ENCODE measurements around the gene NLGN1.

NLGN1 gene

DNA sequence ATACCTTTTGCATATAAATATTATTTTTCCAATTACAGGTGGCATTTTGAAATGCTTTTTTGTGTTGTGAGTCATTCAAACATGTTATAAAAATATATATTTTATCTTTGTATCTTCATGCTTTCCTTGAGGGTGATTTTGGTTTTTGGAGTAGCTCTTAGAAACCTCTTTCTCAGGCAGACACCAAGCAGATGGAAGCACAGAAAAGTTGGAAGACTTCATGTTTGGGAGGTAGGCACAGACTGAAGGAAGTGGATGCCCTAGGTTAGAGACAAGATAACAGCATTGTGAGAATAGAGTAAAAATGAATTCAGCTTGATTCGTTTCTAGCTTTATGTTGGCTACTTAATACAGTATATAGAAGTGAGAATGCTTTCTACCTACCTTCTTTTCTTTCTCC, 338.3 kb downstream of the NLGN1 start:
- no peak overlapping the region for H3K27ac ChIP-seq
- TF ChIP-seq ZFX (IDR thresholded peaks at IDR 0.05; ENCODE audit: borderline replicate concordance) (no peak), CTCF (IDR thresholded peaks at IDR 0.05) (no peak)

DNA sequence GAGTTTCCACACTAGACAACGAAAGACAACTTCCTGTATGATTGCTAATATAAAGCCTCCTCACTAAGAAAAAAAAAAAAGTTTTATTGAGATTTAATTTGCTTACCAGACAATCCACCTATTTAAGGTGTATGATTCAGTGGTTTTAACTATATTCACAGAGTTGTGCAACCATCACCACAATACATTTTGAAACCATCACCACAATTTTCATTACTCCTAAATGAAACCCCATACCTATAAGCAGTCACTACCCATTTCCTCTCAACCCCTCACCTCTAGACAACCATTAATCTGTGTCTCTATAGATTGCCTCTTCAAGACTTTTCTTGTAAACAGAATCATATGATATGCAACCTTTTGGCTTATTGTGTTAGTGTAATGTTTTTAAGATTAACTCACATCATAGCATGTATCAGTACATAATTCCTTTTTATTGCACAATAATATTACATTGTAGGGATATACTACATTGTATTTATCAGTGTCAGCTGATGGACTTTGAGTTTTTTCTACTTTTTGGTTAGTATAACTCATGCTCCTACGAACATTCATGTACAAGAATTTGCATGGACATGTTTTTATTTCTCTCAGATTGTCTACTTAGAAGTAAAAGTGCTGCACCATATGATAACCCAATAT, 339.7 kb downstream of the NLGN1 start:
- TF ChIP-seq CTCF (IDR thresholded peaks at IDR 0.05) (no peak), ZFX (IDR thresholded peaks at IDR 0.05; ENCODE audit: borderline replicate concordance) (no peak)
- H3K27ac ChIP-seq, result no peak overlapping the region

DNA sequence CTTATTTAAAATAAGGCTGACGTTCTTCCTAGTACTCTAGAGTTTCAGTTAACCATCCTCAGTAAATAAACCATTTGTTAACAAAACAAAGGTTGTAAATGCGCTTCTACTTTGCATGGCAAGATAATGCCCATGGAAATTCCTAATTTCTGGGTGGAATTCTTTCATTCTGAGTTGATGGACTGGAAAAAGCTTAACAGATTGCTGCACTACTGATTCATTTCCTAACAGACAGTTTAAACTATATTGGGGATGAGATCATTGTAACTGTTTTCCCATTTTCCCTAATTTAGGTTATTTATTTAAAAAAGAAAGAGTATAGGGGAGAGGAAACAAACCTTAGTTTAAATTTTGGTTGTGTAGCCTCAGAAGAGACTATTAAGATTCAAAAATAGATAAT, 342.2 kb downstream of the NLGN1 start:
- no peak overlapping the region for H3K27ac ChIP-seq
- TF ChIP-seq ZFX (IDR thresholded peaks at IDR 0.05; ENCODE audit: borderline replicate concordance) (no peak), CTCF (IDR thresholded peaks at IDR 0.05) (no peak)

- no peak overlapping the region for H3K27ac ChIP-seq
- TF ChIP-seq CTCF (IDR thresholded peaks at IDR 0.05) (no peak), ZFX (IDR thresholded peaks at IDR 0.05; ENCODE audit: borderline replicate concordance) (no peak)
Measured at GRCh38 chr3:173742491-173742890, 344.9 kb downstream of the NLGN1 start.

DNA sequence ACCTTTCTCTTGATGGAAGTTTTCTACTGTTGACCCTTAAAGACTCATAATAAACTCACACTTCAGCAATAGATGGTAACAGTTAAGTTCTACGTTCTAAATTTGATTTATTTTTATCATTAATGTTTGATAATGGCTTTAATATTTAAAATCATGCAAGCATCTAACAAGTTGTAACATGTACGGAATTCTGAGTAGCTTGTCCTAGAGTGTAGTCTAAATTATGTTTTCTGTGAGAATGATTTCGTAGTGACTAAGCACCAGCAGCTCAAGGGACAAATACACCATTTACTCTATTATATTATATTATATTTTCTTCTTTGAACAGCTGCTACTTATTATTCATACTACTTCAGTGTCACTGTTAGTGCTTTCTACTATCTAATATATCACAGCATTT, 345.6 kb downstream of the NLGN1 start:
- no peak overlapping the region for H3K27ac ChIP-seq
- TF ChIP-seq CTCF (IDR thresholded peaks at IDR 0.05) (no peak), ZFX (IDR thresholded peaks at IDR 0.05; ENCODE audit: borderline replicate concordance) (no peak)

- TF ChIP-seq CTCF (IDR thresholded peaks at IDR 0.05) (no peak), ZFX (IDR thresholded peaks at IDR 0.05; ENCODE audit: borderline replicate concordance) (no peak)
- H3K27ac ChIP-seq, result no peak overlapping the region
Measured at GRCh38 chr3:173743516-173743915, 346.0 kb downstream of the NLGN1 start.

DNA sequence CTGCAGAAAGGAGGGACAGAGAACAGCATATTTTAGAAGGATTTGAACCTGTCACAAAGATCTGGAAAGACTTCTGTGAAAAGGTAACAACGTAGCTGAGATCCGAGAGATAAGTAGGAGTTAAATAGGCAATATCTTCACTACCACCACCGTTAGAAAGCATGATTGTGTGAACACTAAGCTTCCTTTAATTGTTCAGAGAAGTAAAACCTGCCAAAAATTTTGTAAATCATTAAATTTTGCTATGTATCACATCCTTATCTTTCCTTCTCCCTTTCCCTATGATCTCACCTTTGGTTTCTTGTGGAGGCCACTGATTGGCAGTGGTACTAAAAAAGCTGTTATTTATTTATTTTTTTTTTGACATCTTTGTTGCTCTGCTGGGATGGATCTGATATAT, 346.9 kb downstream of the NLGN1 start:
- TF ChIP-seq ZFX (IDR thresholded peaks at IDR 0.05; ENCODE audit: borderline replicate concordance), result no peak
- no peak for TF ChIP-seq CTCF (IDR thresholded peaks at IDR 0.05)
- no peak overlapping the region for H3K27ac ChIP-seq
